ENCODE measurements around the gene GIGYF2.

DNA sequence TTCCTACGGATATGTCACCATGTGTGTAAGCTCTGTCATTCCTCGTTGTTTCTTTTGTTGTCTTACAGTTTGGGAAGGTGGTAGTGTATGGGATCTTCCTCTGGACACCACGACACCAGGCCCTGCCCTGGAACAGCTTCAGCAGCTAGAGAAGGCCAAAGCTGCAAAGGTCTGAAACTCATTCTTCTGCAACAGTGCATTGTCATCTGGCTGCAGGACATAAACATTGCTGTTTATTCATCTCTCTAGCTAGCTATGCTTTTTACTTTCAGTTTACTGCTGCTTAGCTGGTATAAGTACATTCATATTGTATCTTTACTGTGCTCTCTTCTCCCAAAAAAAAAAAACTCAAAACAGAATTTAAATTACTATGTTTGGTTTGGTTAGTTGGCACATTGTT is 118.4 kb downstream of the GIGYF2 start:
- TF ChIP-seq EZH2 (IDR thresholded peaks at IDR 0.05; ENCODE audit: borderline replicate concordance, insufficient read depth, low read length, poor library complexity, severe bottlenecking): no peak
- no peak for TF ChIP-seq POLR2AphosphoS5 (IDR thresholded peaks at IDR 0.05)
- TF ChIP-seq, protein P1, sequence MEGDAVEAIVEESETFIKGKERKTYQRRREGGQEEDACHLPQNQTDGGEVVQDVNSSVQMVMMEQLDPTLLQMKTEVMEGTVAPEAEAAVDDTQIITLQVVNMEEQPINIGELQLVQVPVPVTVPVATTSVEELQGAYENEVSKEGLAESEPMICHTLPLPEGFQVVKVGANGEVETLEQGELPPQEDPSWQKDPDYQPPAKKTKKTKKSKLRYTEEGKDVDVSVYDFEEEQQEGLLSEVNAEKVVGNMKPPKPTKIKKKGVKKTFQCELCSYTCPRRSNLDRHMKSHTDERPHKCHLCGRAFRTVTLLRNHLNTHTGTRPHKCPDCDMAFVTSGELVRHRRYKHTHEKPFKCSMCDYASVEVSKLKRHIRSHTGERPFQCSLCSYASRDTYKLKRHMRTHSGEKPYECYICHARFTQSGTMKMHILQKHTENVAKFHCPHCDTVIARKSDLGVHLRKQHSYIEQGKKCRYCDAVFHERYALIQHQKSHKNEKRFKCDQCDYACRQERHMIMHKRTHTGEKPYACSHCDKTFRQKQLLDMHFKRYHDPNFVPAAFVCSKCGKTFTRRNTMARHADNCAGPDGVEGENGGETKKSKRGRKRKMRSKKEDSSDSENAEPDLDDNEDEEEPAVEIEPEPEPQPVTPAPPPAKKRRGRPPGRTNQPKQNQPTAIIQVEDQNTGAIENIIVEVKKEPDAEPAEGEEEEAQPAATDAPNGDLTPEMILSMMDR (IDR thresholded peaks at IDR 0.05; ENCODE audit: poor library complexity, severe bottlenecking): no peak
- TF ChIP-seq, protein P2, sequence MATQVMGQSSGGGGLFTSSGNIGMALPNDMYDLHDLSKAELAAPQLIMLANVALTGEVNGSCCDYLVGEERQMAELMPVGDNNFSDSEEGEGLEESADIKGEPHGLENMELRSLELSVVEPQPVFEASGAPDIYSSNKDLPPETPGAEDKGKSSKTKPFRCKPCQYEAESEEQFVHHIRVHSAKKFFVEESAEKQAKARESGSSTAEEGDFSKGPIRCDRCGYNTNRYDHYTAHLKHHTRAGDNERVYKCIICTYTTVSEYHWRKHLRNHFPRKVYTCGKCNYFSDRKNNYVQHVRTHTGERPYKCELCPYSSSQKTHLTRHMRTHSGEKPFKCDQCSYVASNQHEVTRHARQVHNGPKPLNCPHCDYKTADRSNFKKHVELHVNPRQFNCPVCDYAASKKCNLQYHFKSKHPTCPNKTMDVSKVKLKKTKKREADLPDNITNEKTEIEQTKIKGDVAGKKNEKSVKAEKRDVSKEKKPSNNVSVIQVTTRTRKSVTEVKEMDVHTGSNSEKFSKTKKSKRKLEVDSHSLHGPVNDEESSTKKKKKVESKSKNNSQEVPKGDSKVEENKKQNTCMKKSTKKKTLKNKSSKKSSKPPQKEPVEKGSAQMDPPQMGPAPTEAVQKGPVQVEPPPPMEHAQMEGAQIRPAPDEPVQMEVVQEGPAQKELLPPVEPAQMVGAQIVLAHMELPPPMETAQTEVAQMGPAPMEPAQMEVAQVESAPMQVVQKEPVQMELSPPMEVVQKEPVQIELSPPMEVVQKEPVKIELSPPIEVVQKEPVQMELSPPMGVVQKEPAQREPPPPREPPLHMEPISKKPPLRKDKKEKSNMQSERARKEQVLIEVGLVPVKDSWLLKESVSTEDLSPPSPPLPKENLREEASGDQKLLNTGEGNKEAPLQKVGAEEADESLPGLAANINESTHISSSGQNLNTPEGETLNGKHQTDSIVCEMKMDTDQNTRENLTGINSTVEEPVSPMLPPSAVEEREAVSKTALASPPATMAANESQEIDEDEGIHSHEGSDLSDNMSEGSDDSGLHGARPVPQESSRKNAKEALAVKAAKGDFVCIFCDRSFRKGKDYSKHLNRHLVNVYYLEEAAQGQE (IDR thresholded peaks at IDR 0.05; ENCODE audit: borderline replicate concordance): no peak
- TF ChIP-seq RAD21 (conservative IDR thresholded peaks at IDR 0.05): no peak

Measured in neural cell (in vitro differentiated cells).